8988T (cell line): ENCODE results near the gene CMSS1.
A peak's percentile ranks its signal among the peaks of the same experiment; 100 is the strongest.
"Not testable (repeated sequence)": the region's sequence is repeated elsewhere in the genome, so short reads cannot be mapped to it uniquely, and the experiment has no call there.

Source experiments
- DNase-seq: peaks from one replicate; pipeline ENCODE4 v3.0.0; 2011

Gene CMSS1

DNA sequence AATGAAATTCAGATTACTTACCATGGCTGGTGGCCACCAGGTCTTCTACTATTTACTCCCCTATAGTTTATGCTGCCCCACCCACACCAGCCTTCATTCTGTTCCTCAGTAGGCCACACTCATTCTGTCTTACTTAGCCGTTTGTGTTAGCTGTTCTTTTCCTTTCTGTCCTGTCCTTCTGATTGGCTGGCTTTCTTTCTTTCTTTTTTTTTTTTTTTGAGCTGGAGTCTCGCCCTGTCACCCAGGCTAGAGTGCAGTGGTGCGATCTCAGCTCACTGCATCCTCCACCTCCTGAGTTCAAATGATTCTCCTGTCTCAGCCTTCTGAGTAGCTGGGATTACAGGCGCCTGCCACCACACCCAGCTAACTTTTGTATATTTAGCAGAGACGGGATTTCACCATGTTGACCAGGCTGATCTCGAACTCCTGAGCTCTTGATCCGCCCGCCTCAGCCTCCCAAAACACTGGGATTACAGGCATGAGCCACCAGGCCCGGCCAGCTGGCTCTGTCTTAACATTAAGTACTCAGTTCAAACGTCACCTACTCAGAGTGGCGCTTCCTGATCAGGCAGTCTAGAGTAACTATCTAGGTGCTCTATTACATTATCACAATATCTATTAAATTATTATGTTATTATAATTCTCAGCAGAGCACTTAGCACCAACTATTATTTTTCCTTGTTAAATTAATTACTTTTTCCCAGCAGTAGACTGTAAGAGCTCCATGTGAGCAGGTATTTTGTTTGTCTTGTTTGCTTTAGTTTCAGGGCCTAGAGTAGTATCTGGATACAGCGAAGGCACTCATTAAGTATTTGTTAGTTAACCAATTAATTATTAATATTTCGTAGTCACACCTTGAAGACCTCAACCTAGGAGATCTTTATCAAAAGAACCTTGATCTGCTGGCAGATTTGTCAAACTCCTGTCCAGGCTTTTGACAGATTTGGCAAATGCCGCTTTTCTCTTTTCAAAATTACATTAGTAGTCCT, 6.4 kb downstream of the CMSS1 start:
- DNase-seq: no peak

- DNase-seq: peak; percentile 7
Measured at GRCh38 chr3:99825004-99825640, 7.5 kb downstream of the CMSS1 start.

DNA sequence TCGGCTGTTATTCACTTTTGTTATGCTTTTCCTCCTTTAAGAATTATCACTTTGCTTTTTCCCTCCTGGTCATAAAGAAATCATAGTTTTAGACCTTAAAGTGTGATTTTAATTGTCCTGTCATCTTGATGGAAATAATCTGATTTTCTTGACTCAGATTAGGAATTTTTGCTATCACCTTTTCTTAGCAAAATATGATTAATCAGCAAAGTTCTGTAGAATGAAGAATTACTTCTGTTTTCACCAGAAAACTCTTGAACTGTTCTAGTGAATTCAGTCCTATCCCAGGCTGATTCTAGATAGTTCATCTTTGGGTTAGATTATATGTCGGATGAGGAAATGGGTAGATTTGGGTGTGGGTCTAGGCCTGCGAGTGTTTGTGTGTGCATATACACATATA, 12.2 kb downstream of the CMSS1 start:
- no peak for DNase-seq

DNA sequence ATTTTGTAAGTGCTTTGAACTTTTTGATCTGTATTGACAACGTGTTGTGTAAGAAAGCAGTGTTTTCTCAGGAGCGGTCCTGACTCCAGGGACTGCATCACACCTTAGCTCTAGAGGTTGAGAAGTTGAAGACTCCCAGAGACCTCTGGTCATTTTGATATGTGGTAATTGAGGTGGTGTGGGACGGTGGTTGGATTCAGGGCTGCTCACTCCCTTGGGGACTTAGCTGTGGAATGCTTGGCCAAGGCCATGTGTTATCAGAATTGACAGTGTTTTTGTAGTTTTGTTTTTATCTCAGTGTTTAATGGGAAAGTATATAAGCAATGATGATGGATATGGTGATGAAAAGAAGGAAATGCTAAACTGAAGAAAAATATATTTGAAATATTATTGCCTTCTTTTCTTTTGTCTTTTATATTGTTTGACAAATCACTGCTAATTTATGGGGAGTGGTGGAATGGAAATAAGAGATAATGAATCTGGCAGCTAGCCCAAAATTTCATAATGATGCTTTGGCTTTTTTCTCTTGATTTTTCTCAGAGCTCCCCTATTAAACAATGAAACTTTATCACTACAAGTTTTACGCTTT, 16.0 kb downstream of the CMSS1 start:
- no peak for DNase-seq

GRCh38 chr3:99834211-99834957, 16.7 kb downstream of the CMSS1 start:
- no peak for DNase-seq

- no peak for DNase-seq
Measured at GRCh38 chr3:99836681-99837080, 19.0 kb downstream of the CMSS1 start.

DNA sequence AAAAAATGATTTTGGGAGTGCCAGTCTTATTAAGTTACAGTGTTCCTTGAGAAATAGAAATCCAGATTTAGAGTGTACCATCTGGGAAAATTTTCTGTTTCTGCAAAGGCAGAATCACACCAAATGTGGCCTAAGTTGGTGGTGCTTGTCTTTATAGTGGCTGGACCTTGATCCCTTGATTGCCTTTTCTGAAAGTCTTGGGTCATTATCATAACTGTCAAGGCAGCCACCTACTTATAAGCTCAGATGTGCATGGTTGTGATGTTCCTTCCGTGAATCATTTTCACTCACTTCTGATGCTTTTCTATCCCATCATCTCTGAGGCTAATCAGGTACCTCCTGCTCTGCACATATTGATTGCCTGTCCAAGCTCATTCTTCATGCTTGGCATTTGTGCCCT, 20.1 kb downstream of the CMSS1 start:
- no peak for DNase-seq

- DNase-seq: no peak
Measured at GRCh38 chr3:99838755-99839154, 21.1 kb downstream of the CMSS1 start.

- DNase-seq: no peak
Measured at GRCh38 chr3:99839613-99840012, 22.0 kb downstream of the CMSS1 start.

- DNase-seq: not testable (repeated sequence)
Measured at GRCh38 chr3:99841949-99842348, 24.3 kb downstream of the CMSS1 start.

DNA sequence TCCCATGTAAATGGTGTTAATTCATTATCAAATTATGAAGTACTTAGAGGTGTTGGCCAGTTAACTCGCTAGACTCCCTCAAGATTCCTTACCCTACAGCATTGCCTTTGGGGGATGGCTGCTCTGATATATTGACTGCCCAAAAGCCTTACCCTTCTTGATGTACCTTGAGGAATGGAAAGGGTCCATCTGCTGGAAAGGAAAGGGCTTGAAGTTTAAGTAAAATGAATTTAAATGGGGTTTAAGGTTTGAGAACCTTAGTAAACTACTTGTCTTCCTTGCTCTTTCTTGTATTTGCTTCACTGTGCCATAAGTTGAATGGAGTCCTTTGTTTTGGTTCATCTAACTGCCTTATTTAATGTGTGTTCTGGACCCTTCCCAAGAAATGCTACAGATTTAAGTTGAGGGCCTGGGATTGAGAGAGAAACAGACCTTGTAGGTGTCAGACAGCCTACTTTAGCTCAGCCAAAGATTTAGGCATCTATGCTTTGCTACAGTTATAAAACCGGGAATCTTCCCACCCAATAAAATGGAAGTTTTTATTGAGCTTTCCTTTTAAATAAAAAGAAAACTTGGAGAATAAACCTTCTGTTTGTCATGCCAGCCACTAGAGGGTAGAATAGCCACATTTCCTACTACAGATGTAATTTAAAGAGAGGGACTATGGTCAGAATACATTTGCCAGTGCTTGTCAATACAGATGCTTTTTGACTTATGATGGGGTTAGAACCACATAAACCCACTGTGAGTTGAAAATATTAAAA, 25.3 kb downstream of the CMSS1 start:
- no peak for DNase-seq

GRCh38 chr3:99843590-99844258, 26.1 kb downstream of the CMSS1 start:
- no peak for DNase-seq

- no peak for DNase-seq
Measured at GRCh38 chr3:99845331-99845730, 27.7 kb downstream of the CMSS1 start.

- DNase-seq: no peak
Measured at GRCh38 chr3:99845999-99846398, 28.3 kb downstream of the CMSS1 start.

- DNase-seq: no peak
Measured at GRCh38 chr3:99846477-99847160, 29.0 kb downstream of the CMSS1 start.

DNA sequence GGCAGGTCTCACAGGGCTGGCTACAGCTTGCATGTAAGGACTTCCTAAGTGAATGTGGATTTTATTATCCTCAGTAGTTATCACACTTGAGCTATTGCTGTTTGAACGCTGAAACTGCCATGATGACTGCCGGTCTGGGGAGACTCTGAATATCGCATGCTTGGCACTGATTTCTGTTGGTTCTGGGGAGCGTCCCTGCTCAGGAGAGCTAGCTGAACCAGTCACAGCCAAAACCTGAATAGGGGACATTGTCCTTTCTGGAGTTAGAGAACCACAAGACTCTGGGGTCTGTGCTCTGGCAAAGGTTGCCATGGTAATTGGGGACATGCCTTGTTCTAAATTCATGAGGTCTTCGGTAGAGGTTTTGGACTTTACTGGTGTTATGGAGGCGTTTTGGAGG, 30.8 kb downstream of the CMSS1 start:
- DNase-seq: no peak

- no peak for DNase-seq
Measured at GRCh38 chr3:99850608-99851007, 32.9 kb downstream of the CMSS1 start.

GRCh38 chr3:99851955-99852354, 34.3 kb downstream of the CMSS1 start:
- DNase-seq: no peak

GRCh38 chr3:99852851-99853250, 35.2 kb downstream of the CMSS1 start:
- no peak for DNase-seq

DNA sequence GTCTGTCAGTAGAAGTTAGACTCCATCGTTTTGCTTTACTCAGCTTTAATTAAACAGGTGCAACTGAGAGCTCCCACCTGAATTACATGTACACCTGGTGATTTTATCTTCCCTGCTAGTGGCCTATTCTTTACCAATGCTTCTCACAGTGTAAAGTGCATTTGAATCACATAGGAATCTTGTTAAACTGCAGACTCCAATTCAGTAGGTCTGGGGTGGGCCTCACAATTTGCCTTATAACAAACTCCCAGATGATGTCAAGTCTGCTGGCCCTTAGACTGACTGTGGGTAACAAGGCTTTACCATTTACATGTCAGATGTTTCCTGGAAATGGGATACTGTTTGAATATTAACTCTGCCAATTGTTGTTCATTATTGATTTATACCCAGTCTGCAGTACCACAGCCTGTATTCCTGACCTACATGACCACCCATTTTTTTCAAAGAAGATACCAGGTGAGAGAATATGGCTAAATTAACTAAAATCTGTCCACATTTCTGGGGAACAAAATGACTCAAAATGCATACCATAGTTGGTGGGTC, 37.2 kb downstream of the CMSS1 start:
- no peak for DNase-seq

- no peak for DNase-seq
Measured at GRCh38 chr3:99855900-99856299, 38.2 kb downstream of the CMSS1 start.
